GM18520 (cell line): Measurements from ENCODE around the gene ANKDD1B.
"Not testable (repeated sequence)": the region's sequence is repeated elsewhere in the genome, so short reads cannot be mapped to it uniquely, and the experiment has no call there.

Source experiments
- ATAC-seq: cut with Tn5 transposase; IDR thresholded peaks from one replicate; pipeline ENCODE4 v1.9.1; 2021; ENCODE audit not compliant: unreplicated experiment

The ANKDD1B gene

GRCh38 chr5:75695472-75696351 is 84.5 kb downstream of the ANKDD1B start:
- ATAC-seq: not testable (repeated sequence)

GRCh38 chr5:75701856-75702255 is 90.6 kb downstream of the ANKDD1B start:
- no peak for ATAC-seq

GRCh38 chr5:75706016-75706415 is 94.8 kb downstream of the ANKDD1B start:
- no peak for ATAC-seq

- ATAC-seq: no peak
Measured at GRCh38 chr5:75706775-75707174, 95.5 kb downstream of the ANKDD1B start.

- ATAC-seq: no peak
Measured at GRCh38 chr5:75707911-75708509, 96.8 kb downstream of the ANKDD1B start.

- no peak for ATAC-seq
Measured at GRCh38 chr5:75710637-75711036, 99.4 kb downstream of the ANKDD1B start.

- no peak for ATAC-seq
Measured at GRCh38 chr5:75711151-75711550, 99.9 kb downstream of the ANKDD1B start.

- no peak for ATAC-seq
Measured at GRCh38 chr5:75712091-75712490, 100.8 kb downstream of the ANKDD1B start.

GRCh38 chr5:75716715-75717081 is 105.4 kb downstream of the ANKDD1B start:
- peak; percentile 4 for ATAC-seq

GRCh38 chr5:75717082-75717922 is 106.0 kb downstream of the ANKDD1B start, which contains the start of gene POC5:
TSS of gene POC5 (minus strand) at chr5:75717437. CDS start at chr5:75712937, 4,500 bp downstream.
- peak; percentile 94 for ATAC-seq

GRCh38 chr5:75720882-75721281 is 109.6 kb downstream of the ANKDD1B start:
- ATAC-seq: no peak
